Right cardiac atrium (tissue), 5 donors: ENCODE data around the gene ARMC8. TPM values are rescaled to one million over a fixed set of nuclear protein-coding genes. Genes with fewer than 3 reads are reported as not detected.

Experiments used
- ATAC-seq, 2 donors: fragments of 200-7000 bp; cut with Tn5 transposase; one replicate each; pipeline versions ENCODE4 v1.8.0 to v1.9.1; 2020; ENCODE audit warnings: moderate library complexity in 2 of 2, mild to moderate bottlenecking in 1 of 2
- DNase-seq, 3 donors: peaks; one replicate each; pipeline ENCODE4 v3.0.0-alpha.2; 2020
- H3K27ac ChIP-seq: one replicate; pipeline ENCODE4 v1.5.1; 2013; ENCODE audit warnings: mild to moderate bottlenecking, low read length, control low read depth, moderate library complexity
- H3K27me3 ChIP-seq: one replicate; pipeline ENCODE4 v1.6.1; 2013; ENCODE audit not compliant: control insufficient read depth, insufficient read depth
- H3K4me1 ChIP-seq: one replicate; pipeline ENCODE4 v1.6.1; 2013; ENCODE audit warnings: low read length; ENCODE audit not compliant: control insufficient read depth, insufficient read depth
- H3K4me3 ChIP-seq: one replicate; pipeline ENCODE4 v1.5.1; 2013; ENCODE audit warnings: low read length, control low read depth
- H3K9me3 ChIP-seq: one replicate; pipeline ENCODE4 v1.6.1; 2013; ENCODE audit warnings: low read length; ENCODE audit not compliant: control insufficient read depth
- WGBS: extraction: QIAGEN DNeasy Blood & Tissue Kit; methylation state at CpG from one replicate; pipeline ENCODE4 v1.1.7; 2013; 5-methylcytosine and 5-hydroxymethylcytosine counted together
- intact Hi-C, 4 donors: fragments of 100-400 bp; cut with DNase I; formaldehyde crosslinking; loops; one replicate each; pipeline versions ENCODE4 v1.11.0 to v1.14.0; 2022 to 2023
- polyA plus RNA-seq: library from polyadenylated mRNA; stranded (reverse); fragments of 200-250 nt; gene quantifications from one replicate; pipeline ENCODE4 v1.2.3, GENCODE V29; 2013
- total RNA-seq, 4 donors: library from RNA; stranded (reverse); fragmentation: NEBNext Ultra II Directional; extraction: Animal tissue kit (Norgen Biotek cat#: 25700); gene quantifications; one replicate each; pipeline ENCODE4 v1.2.1, GENCODE V29; 2021
- donor health status: healthy with polysubstance abuse.
- donor health status: DM: no; HTN: yes; CAD: no.
- donor health status: DM: no; HTN: no; CAD: no.
- donor health status: DM: no; HTN: yes; CAD: no; lungs with severe emphysema.
- donor health status: DM: yes; HTN: yes; CAD: no.

ARMC8 gene
- total and polyA plus RNA-seq, 5 donors = 14.3 to 48.6 (median 35.3) TPM

DNA sequence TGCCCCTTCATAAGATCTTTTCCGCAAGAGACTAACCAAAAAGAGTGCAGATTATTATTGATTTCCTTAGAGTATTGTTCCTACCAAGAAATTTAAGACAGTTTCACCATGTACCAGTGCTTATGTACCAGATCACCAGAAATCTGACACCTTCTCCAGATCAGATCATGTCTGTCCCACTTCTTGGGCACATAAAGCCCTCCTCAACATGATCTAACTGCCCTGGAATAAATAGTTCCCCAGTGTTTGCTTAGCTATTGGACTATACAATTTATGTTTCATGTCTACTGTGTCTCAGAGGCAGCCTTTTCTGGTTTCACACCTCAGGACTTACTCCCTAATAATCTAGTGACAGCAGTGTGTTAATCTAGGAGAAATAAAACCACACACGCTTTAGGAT, 95.7 kb downstream of the ARMC8 start:
- DNase-seq (no peak), ATAC-seq (no peak)
- intact Hi-C loops = no loop called here
- Histone ChIP-seq H3K27me3 (no peaks in the 10 kb centered on the region), H3K9me3 (no peaks in the 10 kb centered on the region), H3K4me1 (no peaks in the 10 kb centered on the region), H3K4me3 (no peak overlapping the region), H3K27ac (no peak overlapping the region)
- 97% methylated on average over 2 of the region's 2 CpGs for WGBS

- intact Hi-C loops = no loop called here
- DNase-seq = no peak
- Histone ChIP-seq H3K4me3 (no peak overlapping the region), H3K4me1 (no peaks in the 10 kb centered on the region), H3K27me3 (no peaks in the 10 kb centered on the region), H3K9me3 (no peaks in the 10 kb centered on the region), H3K27ac (no peak overlapping the region)
- ATAC-seq = no peak
- WGBS = 95% methylated on average over 1 of the region's 1 CpG
Measured at GRCh38 chr3:138284079-138284478, 97.0 kb downstream of the ARMC8 start.

DNA sequence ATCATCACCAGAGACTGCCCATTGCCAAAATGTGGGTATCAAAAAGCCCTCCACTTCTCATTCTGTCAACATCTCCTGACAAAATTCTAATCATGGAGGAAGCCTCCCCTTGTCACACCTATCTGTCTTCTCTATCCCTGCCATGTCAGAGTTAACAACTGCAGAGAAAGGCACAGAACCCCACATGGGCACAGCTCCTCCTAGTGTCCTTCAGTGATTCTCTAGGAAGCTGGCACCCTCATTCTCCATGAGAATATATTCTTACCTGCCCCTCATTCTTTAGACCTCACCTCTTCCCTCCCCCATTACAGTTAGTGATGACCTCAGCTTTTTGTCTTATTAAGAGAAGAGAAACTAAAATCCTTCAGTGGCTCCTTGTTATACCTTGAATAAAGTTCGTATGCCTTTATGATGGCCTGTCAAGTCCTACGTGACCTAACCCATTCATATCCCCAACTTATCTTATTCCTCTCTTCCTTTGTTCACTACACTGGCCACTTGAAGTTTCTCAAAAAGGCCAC, 97.9 kb downstream of the ARMC8 start:
- Histone ChIP-seq H3K27ac (no peak overlapping the region), H3K27me3 (no peaks in the 10 kb centered on the region), H3K9me3 (no peaks in the 10 kb centered on the region), H3K4me1 (no peaks in the 10 kb centered on the region), H3K4me3 (no peak overlapping the region)
- WGBS = 95% methylated on average over 2 of the region's 2 CpGs
- ATAC-seq (no peak), DNase-seq (no peak)
- intact Hi-C loops = no loop called here

GRCh38 chr3:138289260-138289659, 102.2 kb downstream of the ARMC8 start:
- WGBS = 94% methylated on average over 2 of the region's 2 CpGs
- Histone ChIP-seq H3K27ac (no peak overlapping the region), H3K27me3 (no peaks in the 10 kb centered on the region), H3K4me3 (no peak overlapping the region), H3K4me1 (no peaks in the 10 kb centered on the region), H3K9me3 (no peaks in the 10 kb centered on the region)
- no peak for ATAC-seq
- intact Hi-C loops = loop anchor here in 1 of 4 donors (1.0 kb wide), 1 partner anchor 18 kb away; no protein-coding TSS in a partner anchor
- DNase-seq = no peak

DNA sequence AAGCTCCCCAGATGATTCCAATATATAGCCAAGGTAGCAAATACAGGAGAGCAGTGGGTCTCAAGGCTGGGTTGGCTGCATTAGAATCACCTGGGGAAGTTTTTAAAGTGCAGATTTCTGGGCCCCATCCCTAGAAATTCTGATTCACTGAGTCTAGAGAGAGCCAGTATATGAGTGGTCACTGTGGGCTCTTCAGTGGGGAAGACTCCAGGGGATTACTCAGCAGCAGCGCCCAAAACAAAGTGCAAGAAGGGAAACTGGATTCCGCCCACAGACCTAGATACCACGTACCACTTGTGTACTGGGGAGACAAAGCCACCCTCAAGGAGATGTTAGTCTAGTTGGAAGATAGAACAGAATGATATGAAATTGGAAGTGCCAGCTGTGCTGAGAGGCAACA, 102.6 kb downstream of the ARMC8 start:
- Histone ChIP-seq H3K4me3 (no peak overlapping the region), H3K4me1 (no peaks in the 10 kb centered on the region), H3K27me3 (no peaks in the 10 kb centered on the region), H3K9me3 (no peaks in the 10 kb centered on the region), H3K27ac (no peak overlapping the region)
- WGBS = 97% methylated on average over 3 of the region's 3 CpGs
- intact Hi-C loops = loop anchor here in 1 of 4 donors (1.0 kb wide), 1 partner anchor 18 kb away; no protein-coding TSS in a partner anchor
- DNase-seq = no peak
- no peak for ATAC-seq

GRCh38 chr3:138296639-138297038, 109.5 kb downstream of the ARMC8 start:
- no peak for DNase-seq
- Histone ChIP-seq H3K4me1 (no peaks in the 10 kb centered on the region), H3K4me3 (no peak overlapping the region), H3K27ac (no peak overlapping the region), H3K9me3 (no peaks in the 10 kb centered on the region), H3K27me3 (no peaks in the 10 kb centered on the region)
- ATAC-seq = no peak
- intact Hi-C loops = no loop called here
- WGBS = 91% methylated on average over 1 of the region's 1 CpG

- DNase-seq = no peak
- Histone ChIP-seq H3K27me3 (no peaks in the 10 kb centered on the region), H3K27ac (no peak overlapping the region), H3K9me3 (no peaks in the 10 kb centered on the region), H3K4me1 (no peaks in the 10 kb centered on the region), H3K4me3 (no peak overlapping the region)
- WGBS = 91% methylated on average over 5 of the region's 5 CpGs
- ATAC-seq = no peak
- intact Hi-C loops = no loop called here
Measured at GRCh38 chr3:138297059-138297607, 110.0 kb downstream of the ARMC8 start.

DNA sequence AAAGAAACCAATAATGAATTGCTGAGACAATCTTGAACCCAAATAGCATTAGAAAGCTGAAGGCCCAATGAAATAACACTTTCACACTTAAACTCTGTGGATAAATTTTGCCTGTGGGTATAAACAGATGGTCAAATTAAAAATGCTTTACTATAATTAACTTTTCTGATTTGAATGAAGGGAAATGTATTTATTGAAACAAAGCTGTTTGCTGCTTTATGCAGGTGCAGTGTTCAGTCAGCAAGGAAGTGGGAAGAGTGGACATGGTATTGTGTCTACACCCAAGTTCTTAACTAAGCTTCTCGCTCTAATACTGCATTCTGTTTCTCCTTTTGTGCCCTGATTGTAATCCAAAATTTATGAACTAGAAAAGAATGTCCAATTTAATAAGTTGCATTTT, 110.8 kb downstream of the ARMC8 start:
- H3K4me3 ChIP-seq = no peak overlapping the region
- DNase-seq = no peak
- 88% methylated on average over 1 of the region's 1 CpG for WGBS
- no peaks in the 10 kb centered on the region for H3K9me3 ChIP-seq
- H3K27me3 ChIP-seq = no peaks in the 10 kb centered on the region
- intact Hi-C loops = no loop called here
- no peak for ATAC-seq
- H3K27ac ChIP-seq = no peak overlapping the region
- H3K4me1 ChIP-seq = no peaks in the 10 kb centered on the region

- no peaks in the 10 kb centered on the region for H3K9me3 ChIP-seq
- DNase-seq (no peak), ATAC-seq (no peak)
- no peak overlapping the region for H3K4me3 ChIP-seq
- WGBS = 68% methylated on average over 2 of the region's 2 CpGs
- no peaks in the 10 kb centered on the region for H3K4me1 ChIP-seq
- no peaks in the 10 kb centered on the region for H3K27me3 ChIP-seq
- no peak overlapping the region for H3K27ac ChIP-seq
- intact Hi-C loops = no loop called here
Measured at GRCh38 chr3:138300647-138301046, 113.5 kb downstream of the ARMC8 start.

DNA sequence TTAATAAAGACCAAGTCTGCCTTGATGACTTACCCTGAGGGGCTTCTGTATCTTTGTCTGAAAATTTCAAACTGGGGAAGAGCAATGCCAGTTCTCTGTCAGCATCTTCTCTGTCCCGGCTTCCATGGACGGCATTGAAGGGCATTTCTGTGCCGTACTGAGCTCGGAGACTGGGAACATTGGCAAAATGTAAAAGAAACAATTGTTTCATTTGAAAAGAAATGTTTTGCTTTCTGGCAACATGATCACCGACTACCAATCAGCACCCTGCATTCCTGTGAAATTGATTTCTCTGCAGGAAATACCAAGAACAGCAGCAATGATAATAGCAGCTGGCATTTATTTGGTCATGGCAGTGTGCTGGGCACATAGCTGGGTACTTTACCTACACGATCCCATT, 116.4 kb downstream of the ARMC8 start:
- H3K27ac ChIP-seq = no peak overlapping the region
- H3K9me3 ChIP-seq = peaks cover 5% of the 10 kb centered on the region
- ATAC-seq = no peak
- no peak overlapping the region for H3K4me3 ChIP-seq
- WGBS = 80% methylated on average over 6 of the region's 6 CpGs
- intact Hi-C loops = no loop called here
- H3K4me1 ChIP-seq = no peaks in the 10 kb centered on the region
- no peaks in the 10 kb centered on the region for H3K27me3 ChIP-seq
- DNase-seq = no peak

GRCh38 chr3:138307899-138308298, 120.8 kb downstream of the ARMC8 start:
- WGBS = 85% methylated on average over 5 of the region's 5 CpGs
- intact Hi-C loops = loop anchor here in 1 of 4 donors (1.0 kb wide), 1 partner anchor 19 kb away; no protein-coding TSS in a partner anchor
- no peak overlapping the region for H3K4me3 ChIP-seq
- H3K4me1 ChIP-seq = no peaks in the 10 kb centered on the region
- DNase-seq (no peak), ATAC-seq (no peak)
- H3K27ac ChIP-seq = no peak overlapping the region
- H3K9me3 ChIP-seq = peaks cover 5% of the 10 kb centered on the region
- no peaks in the 10 kb centered on the region for H3K27me3 ChIP-seq

DNA sequence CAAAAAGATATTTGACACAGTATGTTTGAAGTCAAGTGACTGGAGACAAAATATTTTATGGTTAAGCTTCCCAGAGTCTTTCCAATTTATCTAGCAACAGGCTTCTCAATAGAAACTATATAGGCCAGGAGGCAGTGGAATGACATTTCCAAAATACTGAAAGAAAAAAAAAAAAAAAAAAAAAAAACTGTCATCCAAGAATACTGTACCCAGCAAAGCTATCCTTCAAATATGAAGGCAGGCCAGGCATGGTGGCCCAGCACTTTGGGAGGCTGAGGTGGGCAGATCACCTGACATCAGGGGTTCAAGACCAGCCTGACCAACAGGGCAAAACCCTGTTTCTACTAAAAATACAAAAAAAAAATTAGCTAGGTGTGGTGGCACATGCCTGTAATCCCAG, 121.7 kb downstream of the ARMC8 start:
- no peaks in the 10 kb centered on the region for H3K27me3 ChIP-seq
- no peaks in the 10 kb centered on the region for H3K4me1 ChIP-seq
- no peak for DNase-seq
- intact Hi-C loops = no loop called here
- H3K27ac ChIP-seq = no peak overlapping the region
- no peak overlapping the region for H3K4me3 ChIP-seq
- peaks cover 5% of the 10 kb centered on the region for H3K9me3 ChIP-seq
- ATAC-seq = no peak
